GM23338 (cell line): ENCODE results near the gene ASPHD1. TPM values are rescaled to one million over a fixed set of nuclear protein-coding genes. Genes with fewer than 3 reads are reported as not detected.

Source experiments
- ATAC-seq: fragments of 200-7000 bp; cut with Tn5 transposase; 3 replicates; pipeline ENCODE4 v1.9.1; 2020
- DNase-seq: peaks from one replicate; pipeline ENCODE4 v3.0.0-alpha.2; 2015; ENCODE audit warnings: low spot score
- H2AFZ ChIP-seq: fragments of 200-600 bp; sonication (generic); 2 replicates; pipeline ENCODE4 v1.8.0; 2016; ENCODE audit warnings: antibody characterized with exemption, mild to moderate bottlenecking, moderate library complexity
- H3F3A ChIP-seq: fragments of 200-600 bp; sonication (generic); replicated peaks from 2 replicates; pipeline ENCODE4 v1.8.0; 2017; ENCODE audit warnings: antibody characterized with exemption, mixed run types, low read depth
- H3K27ac ChIP-seq: fragments of 200-600 bp; sonication (generic); 2 replicates; pipeline ENCODE4 v1.6.1; 2016; ENCODE audit warnings: low read depth
- H3K27me3 ChIP-seq: fragments of 200-600 bp; sonication (generic); 2 replicates; pipeline ENCODE4 v1.8.0; 2016; ENCODE audit warnings: mild to moderate bottlenecking, mixed run types, moderate library complexity; ENCODE audit not compliant: insufficient read depth
- H3K36me3 ChIP-seq: fragments of 200-600 bp; sonication (generic); 2 replicates; pipeline ENCODE4 v1.8.0; 2016; ENCODE audit warnings: mild to moderate bottlenecking; ENCODE audit not compliant: insufficient read depth
- H3K4me1 ChIP-seq: fragments of 200-600 bp; sonication (generic); 2 replicates; pipeline ENCODE4 v1.8.0; 2016; ENCODE audit warnings: mild to moderate bottlenecking, moderate library complexity; ENCODE audit not compliant: insufficient read depth
- H3K4me2 ChIP-seq: fragments of 200-600 bp; sonication (generic); 2 replicates; pipeline ENCODE4 v1.7.1; 2017; ENCODE audit warnings: mixed run types
- H3K4me3 ChIP-seq: fragments of 200-600 bp; sonication (generic); 2 replicates; pipeline ENCODE4 v1.6.1; 2016; ENCODE audit warnings: mixed run types
- H3K79me2 ChIP-seq: fragments of 200-600 bp; sonication (generic); replicated peaks from 2 replicates; pipeline ENCODE4 v1.8.0; 2017; ENCODE audit warnings: mild to moderate bottlenecking; ENCODE audit not compliant: insufficient read depth
- H3K9me2 ChIP-seq: fragments of 200-600 bp; sonication (generic); 2 replicates; pipeline ENCODE4 v1.8.0; 2017; ENCODE audit not compliant: insufficient read depth
- H4K20me1 ChIP-seq: fragments of 200-600 bp; sonication (generic); replicated peaks from 2 replicates; pipeline ENCODE4 v1.8.0; 2017; ENCODE audit warnings: mild to moderate bottlenecking; ENCODE audit not compliant: insufficient read depth
- H3K27ac Mint-ChIP-seq: 2 replicates; pipeline ENCODE4 v1.8.0; 2020; ENCODE audit warnings: inconsistent platforms, mild to moderate bottlenecking, moderate library complexity, mixed read lengths
- H3K27me3 Mint-ChIP-seq: 3 replicates; pipeline ENCODE4 v1.8.0; 2022; ENCODE audit warnings: low read depth, mild to moderate bottlenecking, moderate library complexity, mixed read lengths, inconsistent platforms; ENCODE audit not compliant: insufficient read depth, poor library complexity
- H3K36me3 Mint-ChIP-seq: 3 replicates; pipeline ENCODE4 v1.8.0; 2021; ENCODE audit warnings: low read depth, mild to moderate bottlenecking, inconsistent platforms, moderate library complexity, mixed read lengths
- H3K4me1 Mint-ChIP-seq: 3 replicates; pipeline ENCODE4 v1.8.0; 2020; ENCODE audit warnings: mild to moderate bottlenecking, inconsistent platforms, mixed read lengths
- H3K4me3 Mint-ChIP-seq: 3 replicates; pipeline ENCODE4 v1.8.0; 2021; ENCODE audit warnings: moderate library complexity, mild to moderate bottlenecking, inconsistent platforms, mixed read lengths
- H3K9me3 Mint-ChIP-seq: 3 replicates; pipeline ENCODE4 v1.8.0; 2020; ENCODE audit warnings: moderate library complexity, mild to moderate bottlenecking, inconsistent platforms, mixed read lengths
- CREB1 ChIP-seq: fragments of 250-450 bp; sonication (Bioruptor Pico); IDR thresholded peaks from 2 replicates; pipeline ENCODE4 v1.5.0; 2020; ENCODE audit warnings: low read depth, mild to moderate bottlenecking, moderate library complexity
- CTCF ChIP-seq, 2 experiments: fragments of 200-600 bp in 1 of 2; sonication (generic) in 1 of 2; conservative IDR thresholded peaks; 2 replicates each; pipeline versions ENCODE4 v1.5.1 to v1.6.1; 2016 to 2017; ENCODE audit warnings: antibody characterized with exemption in 2 of 2, low read depth in 2 of 2, mild to moderate bottlenecking in 2 of 2, moderate library complexity in 1 of 2
- STAT1 ChIP-seq: IDR thresholded peaks from one replicate; pipeline ENCODE4 v1.6.1; 2016; ENCODE audit warnings: antibody characterized with exemption; ENCODE audit not compliant: unreplicated experiment
- polyA plus RNA-seq: library from polyadenylated mRNA; unstranded; fragments of >200 nt; fragmentation: Nextera tagmentation; extraction: Ambion mirVana; gene quantifications from 2 replicates; pipeline ENCODE4 v1.2.1, GENCODE V29; 2016
- total RNA-seq: library from RNA; depleted of rRNA; stranded (reverse); fragments of >200 nt; shearing (Covaris generic); gene quantifications from 2 replicates; pipeline ENCODE4 v1.2.3, GENCODE V29; 2014
- TF ChIP-seq, protein P1 (sequence below): IDR thresholded peaks from one replicate; pipeline ENCODE4 v1.6.1; 2018; ENCODE audit warnings: antibody characterized with exemption; ENCODE audit not compliant: unreplicated experiment

Gene ASPHD1
- total and polyA plus RNA-seq, 2 experiments from 2014 or later: 15.5 to 20.6 TPM

GRCh38 chr16:29940656-29941055 lies 40.4 kb downstream of the ASPHD1 start (continued):
- TF ChIP-seq, protein P1, sequence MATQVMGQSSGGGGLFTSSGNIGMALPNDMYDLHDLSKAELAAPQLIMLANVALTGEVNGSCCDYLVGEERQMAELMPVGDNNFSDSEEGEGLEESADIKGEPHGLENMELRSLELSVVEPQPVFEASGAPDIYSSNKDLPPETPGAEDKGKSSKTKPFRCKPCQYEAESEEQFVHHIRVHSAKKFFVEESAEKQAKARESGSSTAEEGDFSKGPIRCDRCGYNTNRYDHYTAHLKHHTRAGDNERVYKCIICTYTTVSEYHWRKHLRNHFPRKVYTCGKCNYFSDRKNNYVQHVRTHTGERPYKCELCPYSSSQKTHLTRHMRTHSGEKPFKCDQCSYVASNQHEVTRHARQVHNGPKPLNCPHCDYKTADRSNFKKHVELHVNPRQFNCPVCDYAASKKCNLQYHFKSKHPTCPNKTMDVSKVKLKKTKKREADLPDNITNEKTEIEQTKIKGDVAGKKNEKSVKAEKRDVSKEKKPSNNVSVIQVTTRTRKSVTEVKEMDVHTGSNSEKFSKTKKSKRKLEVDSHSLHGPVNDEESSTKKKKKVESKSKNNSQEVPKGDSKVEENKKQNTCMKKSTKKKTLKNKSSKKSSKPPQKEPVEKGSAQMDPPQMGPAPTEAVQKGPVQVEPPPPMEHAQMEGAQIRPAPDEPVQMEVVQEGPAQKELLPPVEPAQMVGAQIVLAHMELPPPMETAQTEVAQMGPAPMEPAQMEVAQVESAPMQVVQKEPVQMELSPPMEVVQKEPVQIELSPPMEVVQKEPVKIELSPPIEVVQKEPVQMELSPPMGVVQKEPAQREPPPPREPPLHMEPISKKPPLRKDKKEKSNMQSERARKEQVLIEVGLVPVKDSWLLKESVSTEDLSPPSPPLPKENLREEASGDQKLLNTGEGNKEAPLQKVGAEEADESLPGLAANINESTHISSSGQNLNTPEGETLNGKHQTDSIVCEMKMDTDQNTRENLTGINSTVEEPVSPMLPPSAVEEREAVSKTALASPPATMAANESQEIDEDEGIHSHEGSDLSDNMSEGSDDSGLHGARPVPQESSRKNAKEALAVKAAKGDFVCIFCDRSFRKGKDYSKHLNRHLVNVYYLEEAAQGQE: no peak
- no peak for TF ChIP-seq CREB1 (CRISPR knock-in tag)

GRCh38 chr16:29943846-29944799 lies 43.8 kb downstream of the ASPHD1 start:
- no peaks in the 10 kb centered on the region for H4K20me1 ChIP-seq
- no peaks in the 10 kb centered on the region for H3K27me3 ChIP-seq
- Mint-ChIP-seq H3K9me3 (no peaks in the 10 kb centered on the region), H3K4me1 (peaks cover 10% of the 10 kb centered on the region), H3K27ac (peak overlapping the region; percentile 36), H3K4me3 (no peak overlapping the region), H3K27me3 (peaks cover 7% of the 10 kb centered on the region), H3K36me3 (no peaks in the 10 kb centered on the region)
- H3F3A ChIP-seq: no peaks in the 10 kb centered on the region
- ATAC-seq (peak; percentile 95), DNase-seq (peak; percentile 80)
- H3K9me2 ChIP-seq: no peaks in the 10 kb centered on the region
- H2AFZ ChIP-seq: peak overlapping the region; percentile 79
- H3K4me1 ChIP-seq: 0 out of 2 replicates have a peak, but pooled peaks cover 6% of the 10 kb centered on the region
- H3K79me2 ChIP-seq: no peaks in the 10 kb centered on the region
- TF ChIP-seq CTCF (conservative IDR thresholded peaks at IDR 0.05; ENCODE audit: low read depth in 2 of 2) (peak; percentile 40 to 55), STAT1 (no peak)
- no peak overlapping the region for H3K4me3 ChIP-seq
- H3K27ac ChIP-seq: peak overlapping the region; percentile 64; the same call in 1 of the 2 replicates
- H3K4me2 ChIP-seq: peak overlapping the region; percentile 33; the same call in 1 of the 2 replicates
- H3K36me3 ChIP-seq: no peaks in the 10 kb centered on the region

- DNase-seq (no peak), ATAC-seq (no peak)
- Mint-ChIP-seq H3K4me3 (no peak overlapping the region), H3K27me3 (peaks cover 5% of the 10 kb centered on the region), H3K4me1 (peaks cover 18% of the 10 kb centered on the region), H3K36me3 (no peaks in the 10 kb centered on the region), H3K27ac (no peak overlapping the region), H3K9me3 (peaks cover 3% of the 10 kb centered on the region; the same call in 2 of the 3 replicates)
- H3K27me3 ChIP-seq: no peaks in the 10 kb centered on the region
- no peak overlapping the region for H2AFZ ChIP-seq
- no peak overlapping the region for H3K27ac ChIP-seq
- H3F3A ChIP-seq: no peaks in the 10 kb centered on the region
- H3K79me2 ChIP-seq: no peaks in the 10 kb centered on the region
- H3K4me3 ChIP-seq: no peak overlapping the region
- no peaks in the 10 kb centered on the region for H3K9me2 ChIP-seq
- no peaks in the 10 kb centered on the region for H3K36me3 ChIP-seq
- TF ChIP-seq CTCF (conservative IDR thresholded peaks at IDR 0.05; ENCODE audit: low read depth in 2 of 2): no peak
- H3K4me1 ChIP-seq: 0 out of 2 replicates have a peak, but pooled peaks cover 10% of the 10 kb centered on the region
- no peak overlapping the region for H3K4me2 ChIP-seq
- no peaks in the 10 kb centered on the region for H4K20me1 ChIP-seq
Measured at GRCh38 chr16:29947897-29948296, 47.6 kb downstream of the ASPHD1 start.
